Measurements from ENCODE around the gene CREB5.
A peak's percentile ranks its signal among the peaks of the same experiment; 100 is the strongest.

The CREB5 gene

DNA sequence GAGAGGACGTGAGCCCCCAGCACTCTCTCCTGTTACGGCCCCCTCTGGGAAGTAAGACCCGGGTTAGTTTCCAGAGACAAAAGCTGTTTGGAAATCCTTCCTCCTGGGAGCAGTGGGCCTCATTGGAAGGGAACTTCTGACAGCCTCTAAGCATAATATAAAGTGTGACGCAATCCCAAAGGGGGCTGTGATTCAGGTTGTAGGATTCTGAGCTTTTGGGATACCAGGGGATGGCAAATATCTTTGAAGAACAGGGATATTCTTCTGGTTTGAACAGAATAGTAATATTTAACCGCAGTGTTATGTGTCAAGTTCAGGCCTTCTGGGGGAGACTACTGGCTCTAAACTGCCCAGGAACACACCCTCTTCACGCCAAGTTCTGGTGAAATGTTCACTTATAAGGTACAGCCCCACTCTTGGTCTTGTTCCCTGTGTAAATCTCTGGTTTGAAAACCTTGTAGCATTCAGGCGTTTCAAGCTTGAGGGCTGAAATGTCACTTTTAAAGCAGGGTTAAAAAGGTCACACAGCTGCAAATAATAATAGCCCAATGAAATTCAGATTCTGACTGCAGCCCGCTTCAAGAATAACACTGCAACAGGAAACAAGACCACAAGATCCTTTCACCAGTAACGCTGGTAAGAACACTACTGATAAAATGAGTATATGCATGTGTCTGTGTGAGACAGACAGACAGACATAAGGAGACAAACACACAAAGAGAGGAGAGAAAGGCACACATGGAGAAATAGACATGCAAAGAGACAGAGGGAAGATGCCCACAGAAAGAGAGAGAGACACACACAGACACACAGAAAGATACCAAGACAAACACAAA is 69.0 kb downstream of the CREB5 start:
- no peak for DNase-seq

DNA sequence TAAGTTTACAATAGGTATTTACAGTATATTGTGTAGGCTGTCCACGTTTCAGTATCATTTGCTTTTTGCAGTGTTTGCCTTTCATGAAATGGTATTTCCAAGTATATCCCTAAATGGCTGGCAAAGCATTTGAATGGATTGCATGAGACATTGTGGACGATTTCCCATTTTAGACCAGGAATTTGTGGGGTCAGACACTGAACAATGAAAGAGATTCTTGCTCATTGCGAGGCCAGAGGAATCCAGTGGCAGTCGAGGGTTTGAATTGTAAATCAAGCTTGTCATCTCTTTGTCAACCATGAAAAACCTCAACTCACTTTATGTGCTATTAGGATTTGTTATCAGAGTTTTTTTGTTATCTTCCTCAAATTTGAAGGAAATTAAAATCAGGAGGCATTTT is 70.8 kb downstream of the CREB5 start:
- no peak for DNase-seq

DNA sequence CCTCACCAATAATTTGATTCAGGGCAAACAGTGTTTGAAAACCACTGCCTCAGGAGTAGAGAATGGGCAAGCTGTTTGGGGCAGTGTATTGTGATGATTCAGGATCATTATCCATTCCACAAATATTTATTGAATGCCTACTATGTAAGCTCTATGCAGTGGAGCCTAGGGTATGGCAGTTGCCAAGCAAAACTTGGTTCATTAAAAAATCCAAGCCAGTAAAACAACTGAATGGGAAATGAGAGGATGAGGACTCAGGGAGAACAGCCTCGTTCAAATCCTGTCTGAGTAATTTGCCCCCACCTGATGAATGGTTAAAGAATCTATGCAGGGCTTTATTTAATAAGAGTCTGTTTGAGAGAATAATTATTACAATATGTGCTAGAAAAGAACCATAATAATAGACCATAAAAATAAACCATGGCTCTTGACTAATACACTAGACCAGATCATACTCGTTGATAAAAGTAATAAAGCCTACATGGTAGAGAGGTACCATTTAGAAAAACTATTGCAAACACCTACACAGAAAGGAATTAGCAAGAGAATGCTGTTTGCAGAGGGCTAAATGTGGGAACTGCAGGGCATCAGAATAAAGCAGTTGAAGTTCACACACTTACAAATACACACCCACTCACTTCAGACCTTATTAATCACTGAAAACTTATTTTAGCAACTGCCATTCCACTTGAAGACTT is 71.7 kb downstream of the CREB5 start:
- DNase-seq, result no peak

DNA sequence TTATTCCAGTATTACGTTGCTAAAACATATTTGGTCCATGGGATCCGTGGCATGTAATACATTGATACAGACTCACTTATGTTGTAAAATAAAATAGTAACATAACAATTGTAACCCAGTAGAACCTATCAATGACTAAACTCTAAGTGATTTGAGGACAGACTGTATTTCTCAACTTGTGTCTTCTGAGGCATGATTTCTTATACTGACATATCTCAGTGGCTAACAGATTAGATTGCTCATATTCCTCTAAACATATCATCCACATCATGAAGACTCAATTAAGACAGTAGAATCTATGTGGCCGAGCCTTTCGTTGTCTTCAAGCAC is 72.3 kb downstream of the CREB5 start:
- DNase-seq, result no peak

DNA sequence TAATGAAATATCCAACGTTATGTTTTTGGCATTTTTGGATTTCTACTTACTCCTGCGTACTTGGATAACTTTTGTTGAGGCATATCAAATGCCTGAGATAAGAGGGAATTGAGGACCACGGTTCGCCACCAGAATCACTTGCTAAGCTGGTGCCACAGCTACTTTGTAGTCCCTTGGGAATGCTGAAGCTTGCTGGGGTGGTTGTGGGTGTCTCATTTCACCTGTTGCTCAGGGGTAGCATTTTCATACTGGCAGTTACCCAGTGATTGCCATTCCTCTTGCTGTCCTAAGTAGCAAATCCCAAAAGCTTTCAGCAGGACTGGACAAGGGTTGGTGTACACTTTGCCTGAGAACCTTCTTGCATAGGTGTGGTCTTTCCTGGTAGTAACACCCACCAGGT is 75.2 kb downstream of the CREB5 start:
- peak in 1 of 2 experiments; percentile 40 for DNase-seq

DNA sequence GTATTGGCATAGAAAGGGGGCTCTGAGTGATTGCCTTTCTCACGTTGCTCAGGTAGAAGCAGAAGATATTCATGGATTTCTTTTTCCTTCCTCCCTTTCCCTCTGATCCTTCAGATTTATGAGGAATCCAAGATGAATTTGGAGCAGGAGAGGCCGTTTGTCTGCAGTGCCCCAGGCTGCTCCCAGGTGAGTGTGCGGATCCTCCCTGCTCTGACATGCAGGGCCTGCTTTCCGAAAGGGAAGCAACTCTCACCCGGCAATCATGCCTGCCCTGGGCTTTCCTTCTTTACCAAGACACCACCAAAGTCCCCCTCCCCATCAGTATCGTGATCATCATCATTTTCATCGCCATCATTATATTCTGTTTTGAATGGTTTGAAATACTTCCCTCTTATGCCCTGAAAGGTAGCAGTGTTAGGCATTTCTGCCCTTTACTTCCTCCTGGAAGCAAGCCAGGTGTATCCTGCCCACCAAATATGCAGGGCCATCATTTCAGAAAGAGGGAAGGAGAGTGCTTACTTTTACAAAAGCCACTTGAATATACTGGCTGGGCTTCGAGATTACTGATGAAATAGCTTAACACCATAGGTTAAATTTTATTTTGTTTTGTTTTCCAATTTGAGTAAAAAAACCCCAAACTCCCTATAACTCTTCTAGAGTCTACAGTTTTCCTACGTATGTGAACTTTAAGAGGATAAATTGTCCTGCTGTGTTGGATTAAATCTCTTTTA is 75.9 kb downstream of the CREB5 start:
- DNase-seq, result no peak

DNA sequence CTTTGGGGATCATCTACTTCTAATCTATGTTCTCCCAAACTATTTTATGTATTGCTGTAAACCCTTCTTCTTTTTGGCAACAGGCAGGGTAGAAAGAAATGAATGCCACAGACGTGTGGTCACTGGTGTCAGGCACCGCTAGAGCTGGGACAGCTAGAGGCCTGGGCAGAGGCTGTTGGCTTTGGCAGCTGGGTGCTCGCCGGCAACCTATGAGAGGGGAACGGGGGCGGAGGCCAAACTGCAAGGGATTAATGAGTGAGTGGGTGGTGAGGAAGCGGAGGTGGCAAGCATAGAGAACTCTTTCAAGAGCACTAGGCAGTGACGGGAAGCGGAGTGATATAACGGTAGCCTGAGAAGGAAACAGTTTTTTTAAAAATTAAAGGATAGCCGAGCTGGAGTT is 78.5 kb downstream of the CREB5 start:
- DNase-seq, result no peak

DNA sequence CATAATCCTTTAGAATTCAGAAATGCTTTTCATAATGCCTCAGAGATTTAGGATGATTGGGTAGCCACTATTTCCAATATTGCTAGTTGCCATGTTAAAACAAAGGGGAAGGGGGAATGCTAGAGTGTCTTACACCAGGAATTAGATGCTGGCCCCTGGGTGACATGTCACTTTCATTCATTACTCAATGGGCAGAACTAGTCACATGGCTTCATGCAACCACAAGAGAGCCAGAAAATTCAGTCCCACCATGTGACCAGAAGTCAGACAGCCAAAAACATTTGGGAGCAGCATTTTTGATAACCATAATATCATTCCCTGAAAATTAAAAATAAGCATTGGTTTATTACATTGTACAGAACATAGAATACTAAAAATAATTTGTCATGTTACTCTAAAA is 81.2 kb downstream of the CREB5 start:
- no peak for DNase-seq

DNA sequence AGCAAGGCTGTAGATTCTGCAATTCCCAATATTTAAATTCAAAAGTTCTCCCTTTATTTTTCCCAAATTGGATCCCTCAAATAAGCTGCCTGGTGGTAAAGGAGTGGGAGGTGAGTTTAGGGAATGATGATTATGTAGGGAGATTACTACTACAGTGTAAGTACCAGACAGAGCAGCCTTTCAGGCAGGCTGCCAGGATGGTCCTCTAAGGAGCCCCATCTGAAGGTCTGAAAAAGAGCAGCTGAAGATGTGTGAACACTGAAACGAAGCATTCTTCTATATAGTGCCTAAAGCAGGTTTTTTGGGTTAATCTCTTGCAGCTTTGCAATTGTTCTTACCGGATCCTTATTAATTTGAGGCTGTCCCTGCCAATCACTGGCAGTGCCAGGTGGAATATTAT is 84.7 kb downstream of the CREB5 start:
- DNase-seq, result no peak

DNA sequence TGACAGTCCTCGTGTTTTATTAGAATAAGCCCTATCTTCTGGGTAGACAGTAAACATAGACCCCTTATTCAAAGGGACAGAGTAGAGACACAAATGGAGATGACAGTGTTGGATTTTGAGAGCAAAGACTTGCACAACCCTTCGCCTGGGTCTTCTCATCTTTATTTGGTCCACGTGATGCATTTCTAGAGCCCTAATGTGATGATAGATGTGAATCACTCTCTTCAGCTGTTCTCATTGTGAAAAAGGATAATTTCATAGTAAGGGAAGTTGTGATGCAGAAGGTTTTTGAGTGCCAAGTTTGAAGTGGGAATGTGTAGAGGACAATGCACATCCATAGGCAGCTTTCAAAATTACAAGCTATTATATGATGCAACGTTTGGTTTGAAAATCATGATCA is 86.3 kb downstream of the CREB5 start:
- DNase-seq, result no peak

DNA sequence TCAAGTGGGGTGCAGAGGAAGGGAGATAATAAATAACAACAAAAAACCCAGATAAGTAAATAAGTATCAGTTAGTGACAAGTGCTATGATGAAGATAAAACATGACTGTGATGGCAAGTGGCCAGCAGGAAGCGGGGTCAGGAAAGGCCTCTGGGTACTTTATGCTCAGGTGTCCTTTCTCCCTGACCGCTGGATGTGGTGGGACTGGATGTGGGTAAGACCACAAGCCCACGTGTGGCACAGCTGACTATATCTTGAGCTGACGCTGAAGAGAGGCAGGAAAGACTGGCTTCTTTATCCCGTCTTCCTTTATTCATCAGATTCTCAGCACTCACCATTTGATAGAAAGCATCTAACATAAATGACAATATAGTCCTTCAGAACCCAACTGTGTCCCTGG is 87.8 kb downstream of the CREB5 start:
- no peak for DNase-seq

DNA sequence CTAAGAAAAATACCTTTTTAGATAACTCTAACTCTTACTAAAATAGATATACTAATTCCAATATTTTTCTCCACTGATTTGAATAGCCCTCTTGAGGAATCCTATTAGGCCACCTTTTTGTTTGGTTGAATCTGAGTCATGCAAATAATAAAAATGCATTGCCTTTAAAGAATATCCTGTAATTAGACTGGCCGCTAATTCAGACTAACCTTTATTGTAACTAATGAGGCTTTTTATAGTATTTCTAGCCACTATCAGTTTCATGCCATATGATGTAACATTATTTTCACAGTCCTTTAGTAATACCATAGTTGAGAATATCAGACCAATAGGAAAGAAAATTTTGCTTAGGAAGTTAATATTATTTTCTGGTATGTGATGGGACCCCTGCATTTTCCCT is 90.1 kb downstream of the CREB5 start:
- DNase-seq, result no peak

DNA sequence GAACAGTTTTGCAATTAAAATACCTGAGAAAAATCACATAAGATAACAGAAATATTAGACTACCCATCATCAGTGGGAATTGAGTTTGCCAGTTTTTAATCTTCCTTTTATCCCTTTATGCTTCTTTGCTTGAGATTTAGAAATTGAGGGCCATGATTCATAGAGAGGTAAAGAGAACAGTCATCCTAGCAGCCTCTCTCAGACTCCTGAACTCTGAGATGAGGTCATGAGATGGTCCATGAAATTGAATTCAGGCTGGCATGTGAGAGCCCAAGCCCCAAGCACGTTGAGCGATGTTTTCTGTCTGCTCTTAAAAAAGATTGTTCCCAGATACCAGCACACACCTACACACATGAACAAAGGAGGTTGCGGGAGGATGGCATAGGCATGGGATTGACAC is 91.1 kb downstream of the CREB5 start:
- DNase-seq, result no peak

DNA sequence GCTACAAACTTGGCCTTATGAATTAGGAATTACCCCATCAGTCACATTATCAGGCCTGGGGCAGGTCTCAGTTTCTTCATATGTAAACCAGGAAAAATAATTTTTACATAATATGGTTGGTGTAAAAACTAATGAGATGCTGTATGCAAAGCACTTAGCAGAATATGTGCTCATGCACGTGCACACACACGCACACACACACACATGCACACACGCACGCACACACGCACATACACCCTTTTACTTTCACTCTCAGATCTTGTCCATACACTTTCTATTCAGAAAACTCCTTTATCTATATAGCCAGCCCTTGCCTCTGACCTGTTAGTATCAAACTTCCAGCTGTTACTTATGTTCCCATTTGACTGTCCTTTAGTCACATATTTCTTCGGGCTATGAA is 92.7 kb downstream of the CREB5 start:
- peak in 1 of 2 experiments; percentile 43 for DNase-seq

DNA sequence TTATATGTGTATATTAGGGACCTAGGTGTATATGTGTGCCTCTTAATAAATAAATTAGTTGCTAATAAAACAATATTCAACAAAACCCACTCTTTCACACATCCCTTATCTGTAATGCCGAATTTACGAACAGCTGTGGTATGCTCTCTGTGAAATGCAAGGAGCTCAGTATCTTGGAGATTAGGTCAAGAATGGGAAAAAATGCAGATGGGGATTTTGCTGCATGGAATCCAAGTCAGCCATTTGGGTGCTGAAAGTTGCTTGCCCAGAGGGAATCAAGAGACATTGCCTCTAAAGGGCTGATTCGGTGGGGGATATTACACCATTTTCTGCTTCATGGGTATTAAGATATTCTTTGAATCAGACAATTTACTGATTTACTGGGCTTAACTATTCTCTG is 93.5 kb downstream of the CREB5 start:
- DNase-seq, result no peak

DNA sequence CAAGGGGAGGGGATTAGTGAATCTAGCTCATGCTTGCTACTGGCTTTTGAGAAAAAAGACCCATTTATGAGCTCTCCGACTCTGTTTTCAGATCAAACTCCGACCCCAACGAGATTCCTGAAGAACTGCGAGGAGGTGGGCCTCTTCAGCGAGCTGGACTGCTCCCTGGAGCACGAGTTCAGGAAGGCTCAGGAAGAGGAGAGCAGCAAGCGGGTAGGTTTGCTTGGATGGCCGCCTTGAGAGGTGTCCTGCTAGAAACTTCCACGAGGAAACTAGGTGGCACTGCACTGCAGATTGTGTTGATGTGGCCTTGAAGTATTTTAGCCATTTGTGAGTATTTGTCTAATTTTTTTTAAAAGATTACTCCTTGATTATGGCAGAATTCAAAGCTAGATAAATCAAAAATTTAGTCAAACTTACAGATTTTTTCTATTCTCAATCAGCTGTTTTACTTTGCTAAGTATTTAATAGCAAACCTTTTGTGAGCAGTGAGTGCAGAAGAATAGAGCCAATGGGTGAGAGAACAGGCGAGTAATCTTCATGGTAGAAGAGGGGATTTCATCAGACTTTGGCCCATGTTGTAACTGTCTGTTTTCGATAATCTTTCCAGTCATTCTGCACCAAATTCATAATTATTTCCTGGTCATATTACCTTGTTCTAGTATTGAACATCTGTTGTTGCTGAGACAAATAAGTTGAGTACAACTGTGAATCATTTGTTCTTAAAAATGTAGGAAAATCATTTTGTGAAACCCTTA is 95.4 kb downstream of the CREB5 start:
- no peak for DNase-seq

DNA sequence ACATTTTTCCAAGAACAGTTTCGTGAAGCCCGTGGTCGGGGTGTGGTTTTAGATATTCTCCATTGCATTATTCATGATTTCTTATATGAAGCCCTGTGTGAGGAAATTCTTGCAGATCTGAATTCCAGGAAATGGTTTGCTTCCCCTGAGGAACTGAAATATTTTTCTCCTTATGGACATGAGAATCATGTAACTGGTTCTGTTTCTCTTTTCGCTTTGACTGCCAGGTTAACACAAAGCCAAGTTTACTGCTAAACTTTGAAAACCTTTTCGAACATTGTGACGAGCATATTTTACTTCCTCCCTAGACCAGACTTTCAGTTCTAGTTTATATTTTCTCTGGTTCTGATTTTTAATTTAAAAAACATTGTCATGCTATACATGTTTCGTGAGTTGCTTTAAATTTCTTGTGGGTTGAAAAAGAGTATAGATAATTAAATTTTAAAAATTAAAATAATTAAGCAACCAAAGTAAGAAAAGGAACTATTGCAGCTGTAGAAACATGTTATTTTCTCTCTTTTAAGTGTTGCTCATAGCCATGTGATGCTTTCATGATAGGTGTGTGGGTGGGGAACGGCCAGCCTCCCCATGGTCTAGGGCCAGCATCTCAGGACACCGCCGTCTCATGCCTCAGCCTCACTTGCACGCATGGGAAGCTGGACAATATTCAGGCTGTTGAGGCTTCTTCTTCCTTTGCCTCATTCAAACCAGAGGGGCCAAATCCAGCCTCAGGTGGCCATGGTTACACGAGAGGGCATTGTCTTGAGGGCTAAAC is 97.1 kb downstream of the CREB5 start:
- no peak for DNase-seq

DNA sequence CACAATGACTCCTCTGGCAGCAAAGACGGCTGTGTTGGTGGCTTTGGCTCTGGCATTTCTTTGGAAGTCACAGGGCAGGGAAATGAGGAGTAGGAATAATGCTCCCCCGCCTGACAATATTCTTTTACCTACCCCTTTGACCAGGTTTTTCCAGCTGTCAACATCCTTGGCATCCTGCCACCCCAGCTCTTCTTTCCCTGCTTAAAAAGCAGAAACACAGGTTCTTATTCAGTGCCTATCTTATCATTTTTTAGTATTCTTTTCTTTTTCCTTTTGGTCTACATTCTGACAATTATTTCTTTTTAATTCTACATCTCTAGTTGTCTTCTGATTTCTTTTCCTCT is 97.7 kb downstream of the CREB5 start:
- DNase-seq, result no peak

DNA sequence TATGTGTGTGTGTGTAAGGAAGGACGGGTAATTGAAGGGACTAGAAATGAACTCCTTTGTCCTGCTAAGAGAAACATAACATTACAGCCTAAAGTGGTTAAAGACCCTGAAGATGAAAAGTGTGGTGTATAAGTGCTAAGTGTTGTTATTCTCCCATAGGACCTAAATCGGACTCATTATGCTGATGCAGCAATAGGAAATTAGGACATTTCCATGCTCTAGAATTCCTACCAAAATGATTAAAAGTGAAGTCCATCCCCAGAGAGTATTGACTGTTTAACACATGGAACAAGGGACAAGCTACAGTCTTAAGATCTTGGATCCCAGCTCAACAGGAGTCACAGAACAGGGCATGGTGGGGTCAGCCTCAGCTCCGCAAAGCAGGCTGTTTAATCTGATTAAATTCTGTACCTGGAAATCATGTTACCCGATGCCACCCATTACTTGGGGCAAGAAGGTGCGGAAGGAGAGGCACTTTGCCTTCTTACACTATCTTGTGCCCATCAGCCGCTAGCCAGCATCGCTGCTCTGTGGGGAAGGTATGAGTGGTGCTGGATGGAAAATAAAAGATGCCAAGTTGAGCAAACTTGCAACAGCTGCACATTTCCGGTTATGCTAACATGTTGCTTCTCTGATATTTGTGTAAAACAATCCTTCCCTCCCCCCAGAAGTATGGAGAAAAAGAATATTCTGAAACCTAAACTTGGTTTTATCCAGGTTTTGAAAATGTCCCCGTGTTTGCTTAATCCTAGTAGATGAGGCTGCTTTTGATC is 100.5 kb downstream of the CREB5 start:
- DNase-seq, result no peak

DNA sequence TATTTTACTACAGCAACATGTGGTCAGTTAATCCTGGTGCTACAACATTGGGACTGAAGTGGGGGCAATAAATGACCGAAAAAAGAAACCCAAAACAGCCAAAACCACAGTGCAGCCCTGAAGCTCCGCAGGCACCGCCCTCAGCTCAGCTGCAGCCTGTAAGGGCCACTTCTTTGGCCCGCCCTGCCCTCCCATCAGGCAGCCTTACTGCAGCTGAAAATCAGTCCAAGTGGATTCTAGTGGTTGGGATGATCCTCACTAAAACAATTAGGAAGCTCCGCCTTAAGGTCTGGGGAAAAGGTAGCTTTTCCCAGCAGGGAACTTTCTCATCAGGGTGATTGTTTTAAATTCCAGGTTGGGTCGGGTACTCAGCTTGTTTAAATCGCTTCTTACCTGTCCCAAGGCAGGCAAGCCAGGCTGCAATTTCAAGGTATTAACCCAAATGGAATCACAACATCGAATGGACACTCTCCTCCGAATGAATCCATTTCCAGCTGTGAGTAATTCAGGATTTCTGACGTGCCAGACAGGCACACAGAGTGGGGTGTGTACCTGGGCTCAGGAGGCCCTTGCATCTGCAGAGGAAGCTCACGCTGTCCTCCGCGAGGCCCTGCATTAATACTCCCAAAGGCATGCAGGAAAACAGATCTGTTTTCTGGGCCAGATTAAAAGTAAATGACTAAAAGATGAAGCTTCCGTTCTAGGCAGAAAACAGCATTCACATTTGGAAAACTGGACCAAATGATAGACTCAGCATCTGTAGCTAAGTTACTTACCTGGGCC is 104.3 kb downstream of the CREB5 start:
- DNase-seq, result no peak

DNA sequence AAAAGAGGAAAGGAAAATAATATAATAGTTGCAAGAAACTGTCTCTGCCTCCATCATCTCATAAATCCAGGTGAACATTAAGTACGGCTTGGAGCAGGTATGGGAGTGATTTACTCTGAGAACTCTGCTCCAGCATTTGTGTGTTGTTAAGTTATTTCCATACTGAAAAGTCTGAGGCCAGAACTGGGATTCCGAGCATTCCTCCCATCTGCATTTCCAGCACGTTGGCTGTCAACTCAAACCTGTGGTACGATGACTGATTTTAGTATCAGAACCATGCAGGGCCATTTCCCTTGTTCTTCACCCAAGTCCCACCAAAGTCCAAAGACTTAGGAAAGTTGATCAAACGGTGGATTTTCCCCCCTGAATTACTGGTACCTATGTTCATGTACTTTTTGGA is 104.9 kb downstream of the CREB5 start:
- DNase-seq, result no peak
